IPS-18c (cell line): ENCODE measurements around the gene AKAP12.
"Not testable (repeated sequence)": the region's sequence is repeated elsewhere in the genome, so short reads cannot be mapped to it uniquely, and the experiment has no call there.

ENCODE experiments used
- H3K4me3 ChIP-seq: 2 replicates; pipeline ENCODE4 v1.7.0; 2013; ENCODE audit warnings: low read depth, mild to moderate bottlenecking, low read length, moderate library complexity; ENCODE audit not compliant: insufficient read depth
- H3K9me3 ChIP-seq: one replicate; pipeline ENCODE4 v1.6.1; 2013; ENCODE audit warnings: mild to moderate bottlenecking, low read length, moderate library complexity; ENCODE audit not compliant: control insufficient read depth, insufficient read depth

AKAP12 gene

GRCh38 chr6:151350442-151351145 is 110.8 kb downstream of the AKAP12 start:
- Histone ChIP-seq H3K4me3 (no peak overlapping the region), H3K9me3 (no peaks in the 10 kb centered on the region)

GRCh38 chr6:151351146-151351700 is 111.5 kb downstream of the AKAP12 start:
- H3K9me3 ChIP-seq: no peaks in the 10 kb centered on the region
- no peak overlapping the region for H3K4me3 ChIP-seq

- no peaks in the 10 kb centered on the region for H3K9me3 ChIP-seq
- no peak overlapping the region for H3K4me3 ChIP-seq
These were observed 112.0 kb downstream of the AKAP12 start for GRCh38 chr6:151351731-151352130.

- Histone ChIP-seq H3K4me3 (no peak overlapping the region), H3K9me3 (no peaks in the 10 kb centered on the region)
These were observed 112.9 kb downstream of the AKAP12 start for GRCh38 chr6:151352410-151353396.

- Histone ChIP-seq H3K9me3 (no peaks in the 10 kb centered on the region), H3K4me3 (no peak overlapping the region)
These were observed 114.0 kb downstream of the AKAP12 start for GRCh38 chr6:151353795-151354194.

GRCh38 chr6:151356983-151357382 is 117.2 kb downstream of the AKAP12 start:
- not testable (repeated sequence) for H3K4me3 ChIP-seq, H3K9me3 ChIP-seq

GRCh38 chr6:151357758-151358436 is 118.1 kb downstream of the AKAP12 start:
- Histone ChIP-seq H3K4me3 (no peak overlapping the region), H3K9me3 (no peaks in the 10 kb centered on the region)

- H3K9me3 ChIP-seq: no peaks in the 10 kb centered on the region
- H3K4me3 ChIP-seq: no peak overlapping the region
These were observed 118.7 kb downstream of the AKAP12 start for GRCh38 chr6:151358475-151358874.

GRCh38 chr6:151359486-151359885 is 119.7 kb downstream of the AKAP12 start:
- Histone ChIP-seq H3K9me3 (no peaks in the 10 kb centered on the region), H3K4me3 (no peak overlapping the region)

GRCh38 chr6:151365233-151365632 is 125.5 kb downstream of the AKAP12 start:
- H3K9me3 ChIP-seq: no peaks in the 10 kb centered on the region
- H3K4me3 ChIP-seq: no peak overlapping the region

GRCh38 chr6:151370509-151371078 is 130.8 kb downstream of the AKAP12 start:
- Histone ChIP-seq H3K9me3 (no peaks in the 10 kb centered on the region), H3K4me3 (no peak overlapping the region)

- no peak overlapping the region for H3K4me3 ChIP-seq
These were observed 132.4 kb downstream of the AKAP12 start for GRCh38 chr6:151372164-151372563.

GRCh38 chr6:151374036-151374683 is 134.4 kb downstream of the AKAP12 start:
- Histone ChIP-seq H3K9me3 (no peaks in the 10 kb centered on the region), H3K4me3 (no peak overlapping the region)

More at GRCh38 chr6:151372164-151372563, 132.4 kb downstream of the AKAP12 start:
- H3K9me3 ChIP-seq: no peaks in the 10 kb centered on the region

GRCh38 chr6:151375833-151376232 is 136.1 kb downstream of the AKAP12 start:
- H3K9me3 ChIP-seq: no peaks in the 10 kb centered on the region

GRCh38 chr6:151376440-151376839 is 136.7 kb downstream of the AKAP12 start:
- no peaks in the 10 kb centered on the region for H3K9me3 ChIP-seq

More at GRCh38 chr6:151375833-151376232, 136.1 kb downstream of the AKAP12 start:
- H3K4me3 ChIP-seq: no peak overlapping the region

GRCh38 chr6:151377095-151377494 is 137.3 kb downstream of the AKAP12 start:
- no peaks in the 10 kb centered on the region for H3K9me3 ChIP-seq
- no peak overlapping the region for H3K4me3 ChIP-seq

More at GRCh38 chr6:151376440-151376839, 136.7 kb downstream of the AKAP12 start:
- H3K4me3 ChIP-seq: no peak overlapping the region
